Effector memory CD4-positive, alpha-beta T cell (primary cell): ENCODE measurements around the gene GSKIP.

Experiments used
- DNase-seq, 3 donors: peaks; one replicate each; pipeline ENCODE4 v3.0.0-alpha.2; 2020
- H3K27ac ChIP-seq: 2 replicates; pipeline ENCODE4 v1.7.0; 2013; ENCODE audit warnings: mild to moderate bottlenecking, low read length, moderate library complexity; ENCODE audit not compliant: insufficient read depth, poor library complexity, severe bottlenecking
- H3K27me3 ChIP-seq: replicated peaks from 2 replicates; pipeline ENCODE4 v1.7.0; 2013; ENCODE audit warnings: mild to moderate bottlenecking, low read length; ENCODE audit not compliant: insufficient read depth, control insufficient read depth, poor library complexity, severe bottlenecking
- H3K36me3 ChIP-seq: 2 replicates; pipeline ENCODE4 v1.7.0; 2013; ENCODE audit warnings: mild to moderate bottlenecking, low read length, moderate library complexity; ENCODE audit not compliant: control insufficient read depth, insufficient read depth
- H3K4me1 ChIP-seq: 2 replicates; pipeline ENCODE4 v1.7.0; 2013; ENCODE audit warnings: low read length, mild to moderate bottlenecking; ENCODE audit not compliant: control insufficient read depth, insufficient read depth, poor library complexity, severe bottlenecking
- H3K4me3 ChIP-seq: 2 replicates; pipeline ENCODE4 v1.7.0; 2013; ENCODE audit warnings: low read length, low read depth, mild to moderate bottlenecking; ENCODE audit not compliant: insufficient read depth, poor library complexity, severe bottlenecking
- H3K9me3 ChIP-seq: 2 replicates; pipeline ENCODE4 v1.7.0; 2013; ENCODE audit warnings: mild to moderate bottlenecking, low read length, moderate library complexity; ENCODE audit not compliant: control insufficient read depth

Gene GSKIP

DNA sequence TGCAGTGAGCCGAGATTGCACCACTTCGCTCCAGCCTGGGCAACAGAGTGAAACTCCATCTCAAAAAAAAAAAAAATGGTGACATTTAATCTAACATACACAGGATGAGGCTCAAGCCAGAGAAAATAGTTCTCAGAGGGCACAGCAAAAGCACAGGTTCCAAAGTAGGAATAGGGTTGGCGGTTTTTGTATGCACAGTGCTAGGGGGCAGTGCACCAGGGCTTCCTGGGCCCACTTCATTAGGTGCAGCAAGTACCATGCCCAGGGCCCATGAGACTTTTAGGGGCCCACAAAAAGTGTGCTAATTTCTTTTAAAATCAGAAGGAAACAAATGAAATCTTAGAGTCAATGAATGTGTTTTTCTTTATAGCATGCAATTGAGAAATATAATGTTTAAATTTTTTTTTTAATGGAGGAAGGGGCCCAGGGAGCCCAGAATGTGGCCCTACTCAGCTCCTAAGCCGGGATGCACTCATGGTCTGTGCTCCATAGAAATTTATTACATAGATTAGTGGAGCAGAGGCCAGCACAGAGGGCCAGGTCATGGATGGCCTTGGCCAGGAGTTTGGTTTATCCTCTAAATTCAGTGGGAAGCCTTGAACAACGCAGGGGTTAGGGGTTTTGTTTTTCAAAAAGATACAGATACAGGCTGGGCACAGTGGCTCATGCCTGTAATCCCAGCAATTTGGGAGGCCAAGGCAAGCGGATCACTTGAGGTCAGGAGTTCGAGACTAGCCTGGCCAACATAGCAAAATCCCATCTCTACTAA is 30.9 kb downstream of the GSKIP start:
- peaks cover 7% of the 10 kb centered on the region for H3K4me1 ChIP-seq
- no peaks in the 10 kb centered on the region for H3K9me3 ChIP-seq
- H3K27ac ChIP-seq = no peak overlapping the region
- DNase-seq = no peak
- no peak overlapping the region for H3K4me3 ChIP-seq
- H3K36me3 ChIP-seq = no peaks in the 10 kb centered on the region
- H3K27me3 ChIP-seq = no peaks in the 10 kb centered on the region

DNA sequence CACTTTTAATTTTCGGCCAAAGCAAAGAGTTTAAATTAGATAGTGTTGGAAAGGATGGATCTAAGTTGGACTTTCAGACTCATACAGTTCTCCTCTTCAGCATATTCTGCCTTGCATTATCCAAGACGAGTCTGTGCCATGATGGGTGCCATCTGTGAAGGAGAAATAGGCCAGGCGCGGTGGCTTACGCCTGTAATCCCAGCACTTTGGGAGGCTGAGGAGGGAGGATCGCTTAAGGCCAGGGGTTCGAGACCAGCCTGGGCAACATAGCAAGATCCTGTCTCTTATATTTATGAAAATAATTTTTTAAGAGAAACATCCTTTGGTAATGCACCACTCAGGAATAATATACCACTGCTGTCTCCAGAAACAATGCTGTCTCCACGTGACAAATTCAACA is 35.1 kb downstream of the GSKIP start:
- Histone ChIP-seq H3K9me3 (no peaks in the 10 kb centered on the region), H3K27me3 (peaks cover 6% of the 10 kb centered on the region), H3K4me3 (no peak overlapping the region), H3K36me3 (no peaks in the 10 kb centered on the region), H3K27ac (no peak overlapping the region), H3K4me1 (no peaks in the 10 kb centered on the region)
- no peak for DNase-seq

DNA sequence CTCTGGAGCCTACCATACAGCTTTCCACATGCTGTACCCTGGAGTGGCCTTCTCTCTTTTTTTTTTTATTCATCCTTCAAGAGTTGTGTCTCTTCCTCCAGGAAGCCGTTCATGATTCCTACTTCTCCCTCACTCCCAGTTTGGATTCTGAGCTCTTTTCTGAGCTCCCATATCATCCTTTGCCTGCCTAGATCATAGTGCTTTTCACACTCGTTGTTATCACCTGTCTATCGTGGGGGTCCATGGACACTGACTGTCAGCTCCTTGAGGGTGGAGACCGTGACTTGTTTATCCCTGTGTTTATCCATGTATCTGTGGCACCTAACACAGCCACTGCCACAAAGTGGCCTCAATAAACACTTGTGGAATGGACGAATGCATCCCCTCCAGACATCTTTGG is 35.6 kb downstream of the GSKIP start:
- Histone ChIP-seq H3K4me1 (no peaks in the 10 kb centered on the region), H3K27ac (no peak overlapping the region), H3K4me3 (no peak overlapping the region), H3K36me3 (no peaks in the 10 kb centered on the region), H3K9me3 (no peaks in the 10 kb centered on the region), H3K27me3 (peaks cover 6% of the 10 kb centered on the region)
- no peak for DNase-seq

DNA sequence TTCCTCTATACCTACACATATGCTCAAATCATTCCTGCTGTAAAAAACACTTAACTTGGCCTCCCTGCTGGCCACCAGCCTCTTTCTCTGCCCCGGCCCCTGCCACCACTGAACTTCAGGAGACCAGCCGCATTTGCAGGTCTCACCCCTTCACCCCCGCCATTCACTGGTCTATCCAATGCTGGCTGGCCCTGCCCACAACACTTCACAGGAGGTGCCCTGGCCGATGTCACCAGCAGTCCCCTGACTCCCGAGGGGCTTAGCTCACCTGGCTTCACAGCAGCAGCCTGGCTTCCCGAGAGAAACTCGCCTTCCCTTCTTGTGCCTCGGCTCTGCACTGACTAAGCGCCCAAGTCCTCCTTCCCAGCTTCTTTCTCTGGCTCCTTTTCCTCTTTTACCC is 36.1 kb downstream of the GSKIP start:
- Histone ChIP-seq H3K4me3 (no peak overlapping the region), H3K36me3 (no peaks in the 10 kb centered on the region), H3K9me3 (no peaks in the 10 kb centered on the region), H3K27me3 (peaks cover 6% of the 10 kb centered on the region), H3K4me1 (no peaks in the 10 kb centered on the region), H3K27ac (no peak overlapping the region)
- DNase-seq = no peak

DNA sequence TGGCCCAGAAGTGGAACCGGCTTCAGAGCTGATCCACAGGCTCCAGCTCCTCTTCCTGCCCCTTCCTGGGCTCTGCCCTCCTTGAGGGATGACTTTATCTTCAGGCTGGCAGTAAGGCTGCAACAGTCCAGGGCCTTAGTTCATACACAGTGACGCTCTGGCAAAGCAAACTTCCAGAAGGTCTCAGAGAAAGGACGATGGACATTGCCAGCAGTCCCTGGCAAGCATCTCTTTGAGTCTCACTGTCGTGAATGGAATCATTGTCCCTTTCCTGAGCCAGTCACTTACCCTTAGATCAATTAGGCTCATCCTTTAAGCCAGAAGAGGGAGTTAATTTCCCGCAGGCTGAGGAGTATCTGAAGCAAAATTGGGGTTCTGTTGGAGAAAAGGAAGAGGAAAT is 37.2 kb downstream of the GSKIP start:
- Histone ChIP-seq H3K36me3 (no peaks in the 10 kb centered on the region), H3K4me3 (no peak overlapping the region), H3K4me1 (no peaks in the 10 kb centered on the region), H3K27me3 (peaks cover 6% of the 10 kb centered on the region), H3K9me3 (no peaks in the 10 kb centered on the region), H3K27ac (no peak overlapping the region)
- no peak for DNase-seq

DNA sequence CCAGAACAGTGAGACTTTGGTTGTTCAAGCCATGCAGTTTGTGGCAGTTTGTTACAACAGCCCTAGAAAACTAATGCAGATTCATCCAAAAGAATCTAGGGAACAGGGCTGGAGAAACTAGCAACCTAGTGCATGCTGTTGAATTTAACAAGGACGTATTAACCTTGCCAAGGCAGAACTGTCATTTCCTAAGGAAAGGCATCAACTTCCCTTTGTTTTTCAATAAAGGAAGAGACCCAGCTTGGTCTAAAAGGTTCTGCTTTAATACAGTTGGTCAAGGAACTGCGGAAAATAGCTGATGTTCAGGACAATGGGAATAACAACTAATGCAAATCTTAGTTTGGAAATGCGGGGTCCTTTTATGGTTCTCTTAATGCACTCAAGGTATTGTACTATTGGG is 40.1 kb downstream of the GSKIP start:
- DNase-seq = no peak
- no peaks in the 10 kb centered on the region for H3K4me1 ChIP-seq
- H3K4me3 ChIP-seq = no peak overlapping the region
- no peaks in the 10 kb centered on the region for H3K9me3 ChIP-seq
- no peak overlapping the region for H3K27ac ChIP-seq
- H3K27me3 ChIP-seq = peaks cover 6% of the 10 kb centered on the region
- H3K36me3 ChIP-seq = no peaks in the 10 kb centered on the region

DNA sequence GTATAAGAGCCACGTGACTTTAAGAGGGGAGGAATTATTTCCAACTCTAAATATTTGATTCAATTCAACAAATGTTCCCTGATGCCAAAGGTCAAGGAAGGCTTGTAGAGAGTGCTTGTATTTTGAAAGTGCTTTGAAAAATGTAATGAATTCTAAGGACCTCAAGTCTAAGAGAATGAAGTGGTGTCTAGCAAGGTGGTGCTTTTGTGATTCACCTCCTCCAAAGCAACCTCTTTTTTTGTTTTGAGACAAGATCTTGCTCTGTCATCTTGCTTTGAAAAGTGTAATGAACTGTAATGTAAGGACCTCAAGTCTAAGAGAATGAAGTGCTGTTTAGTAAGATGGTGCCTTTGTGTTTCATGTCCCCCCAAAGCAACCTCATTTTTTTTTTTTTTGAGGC is 42.4 kb downstream of the GSKIP start:
- no peak overlapping the region for H3K27ac ChIP-seq
- H3K27me3 ChIP-seq = peaks cover 6% of the 10 kb centered on the region
- H3K9me3 ChIP-seq = no peaks in the 10 kb centered on the region
- H3K36me3 ChIP-seq = no peaks in the 10 kb centered on the region
- no peaks in the 10 kb centered on the region for H3K4me1 ChIP-seq
- H3K4me3 ChIP-seq = no peak overlapping the region
- no peak for DNase-seq

DNA sequence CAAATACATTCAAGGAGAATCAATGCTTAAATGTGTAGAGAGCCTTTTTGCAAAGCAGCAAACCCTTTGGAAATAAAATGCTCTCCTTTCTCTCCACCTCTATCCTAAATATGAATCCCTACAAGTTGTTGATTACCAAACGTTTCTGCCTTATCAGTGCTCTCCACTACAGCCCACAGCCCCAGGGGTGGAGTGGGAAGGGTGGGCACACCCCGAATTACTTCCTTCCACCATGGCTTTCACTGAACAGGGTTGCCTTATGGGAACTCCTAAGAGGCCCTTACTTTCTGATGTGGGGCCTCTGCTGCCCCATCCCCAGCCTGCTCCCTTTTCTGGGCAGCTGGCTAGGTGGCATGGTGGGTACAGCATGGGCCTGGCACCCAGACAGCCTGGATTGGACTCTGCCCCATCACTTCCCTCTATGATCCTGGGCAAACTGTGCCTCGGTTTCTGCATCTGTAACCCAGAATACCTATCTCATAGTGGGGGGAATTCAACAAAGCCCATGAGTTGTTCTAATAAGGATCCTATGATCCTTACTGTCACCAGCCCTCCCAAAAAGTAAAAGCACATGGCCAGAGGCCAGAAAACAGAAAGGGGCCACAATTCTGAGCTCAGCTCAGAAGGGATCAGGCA is 44.7 kb downstream of the GSKIP start:
- no peaks in the 10 kb centered on the region for H3K27me3 ChIP-seq

DNA sequence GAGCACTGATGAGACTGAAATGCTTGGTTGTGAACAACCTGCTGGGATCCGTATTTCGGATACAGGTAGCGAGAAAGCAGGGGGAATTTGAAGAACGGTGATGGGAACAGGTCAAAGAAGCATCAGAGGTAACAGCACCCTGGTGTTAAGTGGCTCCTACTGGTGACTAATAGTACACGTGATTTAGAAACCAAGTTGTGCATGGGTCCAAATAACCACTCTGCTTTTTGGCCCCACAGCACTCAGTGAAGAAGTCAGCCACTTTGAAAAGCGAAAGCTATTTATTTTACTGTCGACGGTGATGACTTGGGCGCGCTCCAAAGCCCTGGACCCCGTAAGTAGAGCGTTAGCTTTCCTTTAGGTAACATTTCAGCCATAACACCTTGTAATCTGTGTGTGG is 45.3 kb downstream of the GSKIP start:
- no peaks in the 10 kb centered on the region for H3K36me3 ChIP-seq
- DNase-seq = no peak
- H3K4me3 ChIP-seq = no peak overlapping the region
- no peak overlapping the region for H3K27ac ChIP-seq
- no peaks in the 10 kb centered on the region for H3K9me3 ChIP-seq
- H3K4me1 ChIP-seq = no peaks in the 10 kb centered on the region
- no peaks in the 10 kb centered on the region for H3K27me3 ChIP-seq

More for the DNA sequence above, 44.7 kb downstream of the GSKIP start:
- Histone ChIP-seq H3K36me3 (no peaks in the 10 kb centered on the region), H3K4me3 (no peak overlapping the region), H3K27ac (no peak overlapping the region), H3K9me3 (no peaks in the 10 kb centered on the region), H3K4me1 (no peaks in the 10 kb centered on the region)
- no peak for DNase-seq

DNA sequence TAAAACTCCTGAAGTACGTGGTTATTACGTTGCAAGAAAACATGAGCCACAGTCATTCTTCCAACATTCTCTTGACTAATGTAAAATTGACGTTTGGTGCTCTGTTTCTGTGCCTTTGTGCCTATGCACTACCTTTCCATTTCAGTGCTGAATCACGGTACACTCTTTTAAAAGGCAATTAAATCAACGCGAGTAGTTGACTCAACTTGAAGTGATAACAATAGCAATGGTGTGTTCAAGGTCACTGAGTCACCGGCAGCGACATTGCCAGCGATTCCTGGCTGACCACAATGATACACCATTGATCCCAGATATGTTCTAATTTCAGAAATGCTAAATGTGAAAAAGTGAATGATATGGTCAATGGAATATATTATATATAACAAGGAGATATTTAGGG is 46.4 kb downstream of the GSKIP start:
- H3K9me3 ChIP-seq = no peaks in the 10 kb centered on the region
- no peaks in the 10 kb centered on the region for H3K27me3 ChIP-seq
- H3K4me1 ChIP-seq = no peaks in the 10 kb centered on the region
- H3K4me3 ChIP-seq = no peak overlapping the region
- no peak overlapping the region for H3K27ac ChIP-seq
- H3K36me3 ChIP-seq = no peaks in the 10 kb centered on the region
- DNase-seq = no peak
